Lung (tissue), 12 donors: ENCODE data around the gene DCLK1. TPM values are rescaled to one million over a fixed set of nuclear protein-coding genes. Genes with fewer than 3 reads are reported as not detected.

Experiments
- ATAC-seq: fragments of 200-7000 bp; cut with Tn5 transposase; one replicate; pipeline ENCODE4 v1.9.1; 2020; ENCODE audit warnings: moderate number of reproducible peaks; ENCODE audit not compliant: insufficient read depth, low FRiP score
- DNase-seq, 3 donors: peaks; one replicate each; pipeline ENCODE4 v3.0.0-alpha.2; 2013 to 2017
- H3K27ac ChIP-seq, 2 donors: one replicate each; pipeline ENCODE4 v1.5.1; 2013; ENCODE audit warnings: mild to moderate bottlenecking in 2 of 2, moderate library complexity in 2 of 2, control low read depth in 1 of 2, inconsistent platforms in 1 of 2, low read depth in 1 of 2, low read length in 1 of 2
- H3K27me3 ChIP-seq, 3 donors: one replicate each; pipeline ENCODE4 v1.5.1; 2013; ENCODE audit warnings: low read length in 2 of 3; ENCODE audit not compliant: control insufficient read depth in 3 of 3, insufficient read depth in 3 of 3
- H3K36me3 ChIP-seq, 4 donors: one replicate each; pipeline ENCODE4 v1.5.1; 2013; ENCODE audit warnings: low read length in 4 of 4, mild to moderate bottlenecking in 1 of 4, moderate library complexity in 1 of 4; ENCODE audit not compliant: control insufficient read depth in 4 of 4, insufficient read depth in 4 of 4
- H3K4me1 ChIP-seq, 5 donors: one replicate each; pipeline ENCODE4 v1.5.1; 2013; ENCODE audit warnings: low read length in 5 of 5, mild to moderate bottlenecking in 2 of 5, moderate library complexity in 1 of 5; ENCODE audit not compliant: control insufficient read depth in 5 of 5, insufficient read depth in 5 of 5
- H3K4me3 ChIP-seq: one replicate; pipeline ENCODE4 v1.5.1; 2013; ENCODE audit warnings: mild to moderate bottlenecking, control low read depth, moderate library complexity
- H3K9ac ChIP-seq, 2 donors: one replicate each; pipeline ENCODE4 v1.5.1; 2013; ENCODE audit warnings: low read length in 2 of 2, control low read depth in 1 of 2; ENCODE audit not compliant: insufficient read depth in 1 of 2
- H3K9me3 ChIP-seq, 4 donors: one replicate each; pipeline ENCODE4 v1.5.1; 2013; ENCODE audit warnings: low read length in 3 of 4, mild to moderate bottlenecking in 1 of 4, moderate library complexity in 1 of 4; ENCODE audit not compliant: control insufficient read depth in 4 of 4, insufficient read depth in 3 of 4
- WGBS, 2 donors: extraction: QIAGEN DNeasy Blood & Tissue Kit; methylation state at CpG; one replicate each; pipeline ENCODE4 v1.1.7; 2013; 5-methylcytosine and 5-hydroxymethylcytosine counted together
- polyA plus RNA-seq, 2 donors: library from polyadenylated mRNA; stranded (reverse); fragments of 200-250 nt; gene quantifications; one replicate each; pipeline ENCODE4 v1.2.1, GENCODE V29; 2013
- total RNA-seq, 2 donors: library from RNA; depleted of rRNA in 1 of 2; stranded (reverse); fragments of >200 nt in 1 of 2; gene quantifications; one replicate each; pipeline ENCODE4 v1.2.1, GENCODE V29; 2014 to 2021
- TF ChIP-seq, protein P1 (sequence below): IDR thresholded peaks from 2 replicates; pipeline ENCODE4 v1.5.1; 2012; ENCODE audit warnings: mild to moderate bottlenecking; ENCODE audit errors: control extremely low read depth, extremely low read depth
- donor health status: control.
- donor health status: control.
- donor health status: Bipolar disorder and iron deficiency.
- donor health status: healthy.
- donor health status: DM: yes; HTN: yes; CAD: no.

The DCLK1 gene
- total and polyA plus RNA-seq, 4 donors, result 1.2 to 23.5 (median 7.0) TPM

DNA sequence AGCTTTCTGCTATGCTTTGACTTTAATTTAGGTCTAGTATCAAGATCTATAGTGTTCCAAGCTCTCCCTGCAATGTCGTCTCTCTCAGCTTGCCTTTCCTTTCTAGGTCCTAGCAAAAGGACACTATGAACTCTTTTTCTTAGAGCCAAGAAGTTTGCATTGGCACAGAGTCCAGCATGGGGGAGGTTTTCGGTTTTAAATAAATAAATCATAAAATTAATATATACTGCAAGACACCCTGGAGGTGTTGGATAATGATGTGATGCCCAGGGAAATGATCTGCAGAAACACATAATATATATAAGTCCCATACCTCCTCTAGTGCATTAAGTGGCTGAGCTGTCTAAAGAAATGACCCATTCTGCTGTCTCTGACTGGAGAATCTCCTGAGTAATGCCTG, 338.3 kb downstream of the DCLK1 start:
- Histone ChIP-seq H3K9me3 (no peaks in the 10 kb centered on the region), H3K4me1 (peaks cover 0 to 30% (median 3%) of the 10 kb centered on the region in 5 donors), H3K4me3 (no peak overlapping the region), H3K27me3 (no peaks in the 10 kb centered on the region), H3K36me3 (no peaks in the 10 kb centered on the region), H3K9ac (no peak overlapping the region), H3K27ac (no peak overlapping the region)
- TF ChIP-seq, protein P1, sequence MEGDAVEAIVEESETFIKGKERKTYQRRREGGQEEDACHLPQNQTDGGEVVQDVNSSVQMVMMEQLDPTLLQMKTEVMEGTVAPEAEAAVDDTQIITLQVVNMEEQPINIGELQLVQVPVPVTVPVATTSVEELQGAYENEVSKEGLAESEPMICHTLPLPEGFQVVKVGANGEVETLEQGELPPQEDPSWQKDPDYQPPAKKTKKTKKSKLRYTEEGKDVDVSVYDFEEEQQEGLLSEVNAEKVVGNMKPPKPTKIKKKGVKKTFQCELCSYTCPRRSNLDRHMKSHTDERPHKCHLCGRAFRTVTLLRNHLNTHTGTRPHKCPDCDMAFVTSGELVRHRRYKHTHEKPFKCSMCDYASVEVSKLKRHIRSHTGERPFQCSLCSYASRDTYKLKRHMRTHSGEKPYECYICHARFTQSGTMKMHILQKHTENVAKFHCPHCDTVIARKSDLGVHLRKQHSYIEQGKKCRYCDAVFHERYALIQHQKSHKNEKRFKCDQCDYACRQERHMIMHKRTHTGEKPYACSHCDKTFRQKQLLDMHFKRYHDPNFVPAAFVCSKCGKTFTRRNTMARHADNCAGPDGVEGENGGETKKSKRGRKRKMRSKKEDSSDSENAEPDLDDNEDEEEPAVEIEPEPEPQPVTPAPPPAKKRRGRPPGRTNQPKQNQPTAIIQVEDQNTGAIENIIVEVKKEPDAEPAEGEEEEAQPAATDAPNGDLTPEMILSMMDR, result no peak
- ATAC-seq (no peak), DNase-seq (peak; percentile 20 to 64 (median 54))
- WGBS, 2 donors, result 66 to 80% methylated on average over 2 of the region's 2 CpGs

- Histone ChIP-seq H3K4me3 (no peak overlapping the region), H3K27me3 (no peaks in the 10 kb centered on the region), H3K4me1 (peaks cover 0 to 30% (median 3%) of the 10 kb centered on the region in 5 donors), H3K9me3 (no peaks in the 10 kb centered on the region), H3K36me3 (no peaks in the 10 kb centered on the region), H3K27ac (no peak overlapping the region), H3K9ac (no peak overlapping the region)
- ATAC-seq (no peak), DNase-seq (no peak)
- 90 to 93% methylated on average over 8 of the region's 8 CpGs for WGBS, 2 donors
- TF ChIP-seq, protein P1, result no peak
These were observed 339.2 kb downstream of the DCLK1 start for GRCh38 chr13:35792021-35792420.

DNA sequence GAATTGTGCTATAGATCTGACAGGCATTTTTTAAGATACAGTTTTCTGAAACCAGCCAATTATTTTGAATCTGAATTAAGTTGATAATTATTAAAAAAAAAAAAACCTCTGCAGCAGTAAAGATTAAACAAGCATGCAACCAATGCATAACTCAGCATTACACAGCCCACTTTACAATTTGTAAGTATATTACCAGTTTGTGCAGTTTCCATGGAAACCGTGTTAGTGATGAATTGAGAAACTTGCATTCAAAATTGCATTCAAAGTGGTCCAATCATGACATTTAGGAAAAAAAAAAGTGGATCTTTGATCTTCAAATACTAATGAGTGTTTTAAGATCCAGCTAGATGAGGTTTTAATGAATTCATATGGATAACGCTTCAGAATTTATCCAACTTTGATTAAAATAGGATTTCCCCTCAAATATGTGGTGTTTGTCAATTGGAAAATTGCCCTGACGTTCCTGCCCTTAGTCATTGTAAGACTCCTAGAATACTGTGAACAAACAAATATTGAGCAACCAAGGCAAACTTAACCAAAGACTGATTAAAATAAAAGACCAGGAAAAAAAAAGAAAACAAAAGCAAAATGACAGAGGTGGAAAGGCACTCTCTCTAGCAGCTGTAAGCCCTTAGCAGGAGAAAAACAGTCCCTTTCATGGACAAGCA, 339.9 kb downstream of the DCLK1 start:
- Histone ChIP-seq H3K9me3 (no peaks in the 10 kb centered on the region), H3K36me3 (no peaks in the 10 kb centered on the region), H3K4me3 (no peak overlapping the region), H3K9ac (no peak overlapping the region), H3K27me3 (no peaks in the 10 kb centered on the region), H3K27ac (no peak overlapping the region), H3K4me1 (peaks cover 0 to 30% (median 3%) of the 10 kb centered on the region in 5 donors)
- TF ChIP-seq, protein P1, result no peak
- 57 to 73% methylated on average over 3 of the region's 3 CpGs for WGBS, 2 donors
- no peak for ATAC-seq
- peak; percentile 37 to 90 (median 89) for DNase-seq
